Activated CD4-positive, alpha-beta T cell treated with anti-CD3 and anti-CD28 coated beads, Interleukin-2, amount 50 U/mL, for 4 hours (primary cell): ENCODE data around the gene CNKSR2.

Experiments
- DNase-seq, 2 experiments: peaks; one replicate each; pipeline ENCODE4 v3.0.0-alpha.2; 2020

CNKSR2 gene

DNA sequence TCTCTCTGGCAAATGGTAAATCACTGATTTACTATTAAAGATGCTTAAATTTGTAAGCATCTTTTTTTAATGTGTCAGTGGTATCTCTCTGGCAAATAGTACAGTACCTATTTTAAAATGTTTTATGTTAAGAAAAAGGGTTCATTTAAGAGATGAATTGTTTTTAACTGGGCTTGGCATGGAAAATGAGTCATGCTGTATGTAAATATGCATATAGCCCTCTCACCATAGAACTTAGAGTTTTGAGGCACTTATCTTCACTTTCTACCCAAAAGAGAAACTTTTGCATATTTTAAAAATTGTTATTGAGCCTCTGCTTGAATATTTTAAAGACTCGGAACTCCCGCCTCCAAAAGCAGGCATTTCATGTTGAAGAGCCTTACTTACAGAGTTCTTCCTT is 246.0 kb downstream of the CNKSR2 start:
- no peak for DNase-seq

DNA sequence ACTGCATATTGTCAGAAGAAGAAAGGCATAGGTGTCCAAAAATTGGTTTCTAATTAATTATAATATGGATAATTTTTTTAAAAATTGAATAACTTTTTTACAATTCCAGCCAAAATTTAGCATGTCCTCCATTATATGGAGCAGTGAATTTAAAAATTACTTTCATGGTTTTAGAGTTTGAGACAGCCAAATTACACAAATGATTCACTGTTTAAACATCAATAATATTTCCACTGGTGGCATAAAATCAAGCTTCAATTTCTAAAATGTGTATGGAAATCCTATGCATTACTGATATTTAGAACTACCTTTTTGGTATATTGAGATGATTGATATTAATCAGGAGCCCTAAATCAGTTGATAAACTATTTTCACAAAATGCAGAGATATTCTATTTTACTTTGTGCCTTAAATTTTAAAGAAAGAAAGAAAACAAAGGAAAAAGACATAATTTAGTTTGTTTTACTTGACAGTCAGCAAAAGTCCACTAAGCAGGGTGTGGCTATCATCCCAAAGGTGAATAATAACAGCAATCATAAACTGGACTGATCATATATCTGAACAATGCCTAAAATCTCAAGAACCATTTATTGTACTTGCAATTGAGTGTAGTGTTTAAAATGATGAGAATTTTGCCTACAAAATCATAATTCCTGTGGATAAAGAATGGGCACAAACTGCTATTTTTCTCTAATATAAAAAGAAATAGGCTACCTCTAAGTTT is 249.7 kb downstream of the CNKSR2 start:
- no peak for DNase-seq

DNA sequence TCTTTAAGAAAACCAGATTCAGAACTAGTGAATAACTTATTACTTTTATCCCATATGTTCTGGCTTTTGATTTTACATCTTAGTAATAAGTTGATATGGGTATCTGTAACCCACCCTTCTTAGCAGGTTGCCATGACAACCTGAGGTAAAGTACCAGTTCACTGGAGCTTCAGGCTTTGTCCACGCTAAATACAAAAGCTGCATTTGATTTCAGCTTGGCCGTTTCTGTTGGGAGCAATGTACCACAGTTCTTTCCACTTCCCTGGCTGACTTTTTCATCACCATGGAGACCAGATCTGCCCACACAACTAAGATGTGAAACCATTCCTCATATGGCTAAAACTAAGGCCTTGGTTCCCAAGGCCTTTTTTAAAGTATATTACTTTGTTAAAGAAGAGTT is 257.8 kb downstream of the CNKSR2 start:
- DNase-seq: no peak

DNA sequence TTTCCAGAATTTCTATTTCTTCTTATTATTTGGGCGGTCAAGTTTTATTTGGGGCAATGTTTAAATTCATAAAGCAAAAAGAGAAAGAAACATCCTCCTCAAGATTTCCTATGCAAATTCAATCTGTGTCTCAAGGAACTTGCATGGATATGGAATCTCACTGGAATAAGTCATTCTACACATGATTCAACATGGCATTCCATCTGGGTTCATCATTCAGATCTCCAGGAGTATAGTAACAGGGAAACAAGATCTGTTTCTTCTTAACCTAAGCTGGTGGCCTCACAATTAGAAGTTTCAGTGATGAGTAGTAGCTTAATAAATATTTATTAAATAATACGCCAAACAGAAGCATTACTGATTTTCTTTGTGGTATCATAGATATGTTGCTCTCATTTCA is 264.1 kb downstream of the CNKSR2 start:
- no peak for DNase-seq

DNA sequence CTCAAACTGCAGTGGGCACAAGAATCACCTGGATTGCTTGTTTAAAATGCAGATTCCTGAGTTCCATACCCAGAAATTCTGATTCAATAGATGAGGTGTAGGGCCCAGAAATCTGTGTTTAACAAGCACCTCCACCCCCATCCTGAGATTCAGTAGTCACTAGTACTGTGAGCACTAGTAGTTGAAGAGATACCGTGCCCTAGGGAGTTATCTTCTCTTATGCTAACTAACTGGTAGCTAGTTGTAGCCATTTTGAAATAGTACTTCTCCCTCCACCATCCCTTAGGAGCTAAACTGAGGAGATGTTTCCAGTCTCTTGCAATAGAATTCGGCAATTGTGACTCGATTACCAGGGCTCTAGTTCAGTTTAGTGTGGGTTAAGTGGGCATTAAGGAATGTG is 265.6 kb downstream of the CNKSR2 start:
- DNase-seq: no peak

DNA sequence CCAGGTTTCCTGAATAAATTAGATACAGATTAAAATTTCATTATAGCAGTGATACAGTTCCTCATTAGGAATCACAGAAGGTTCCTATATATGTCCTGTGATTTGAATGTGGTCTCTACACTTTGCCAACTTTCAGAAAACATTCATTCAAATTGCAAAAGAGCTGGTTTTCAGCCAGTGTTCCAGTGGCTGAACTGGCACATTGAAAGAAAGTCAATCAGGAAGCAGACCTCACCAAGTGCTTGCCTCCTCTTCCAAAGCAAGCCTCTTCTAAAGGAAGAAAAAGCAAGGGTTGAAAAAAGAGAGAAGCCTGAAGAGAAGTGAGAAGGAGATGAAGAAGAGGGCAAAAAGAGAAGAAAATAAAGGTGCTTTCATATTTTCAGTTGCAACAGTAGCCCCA is 271.2 kb downstream of the CNKSR2 start:
- no peak for DNase-seq

DNA sequence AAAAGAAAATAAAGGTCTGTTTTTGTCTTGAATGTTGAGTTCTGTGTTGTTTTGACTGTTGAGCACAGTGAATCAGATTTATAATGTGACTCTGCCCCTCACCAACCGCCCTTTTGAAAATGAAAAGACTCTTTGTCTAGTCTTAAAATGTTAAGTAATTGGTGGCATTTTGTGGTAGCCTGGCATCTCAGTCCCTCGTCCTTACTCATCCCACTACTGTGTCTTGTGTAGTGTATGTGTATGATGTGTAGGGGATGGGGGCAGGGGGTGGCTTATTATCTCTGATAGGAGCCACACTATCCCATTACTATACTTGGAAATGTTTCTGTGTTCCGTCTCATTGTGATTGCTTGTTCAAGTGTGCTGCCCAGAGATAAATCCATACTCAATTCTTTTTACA is 271.7 kb downstream of the CNKSR2 start:
- DNase-seq: no peak

DNA sequence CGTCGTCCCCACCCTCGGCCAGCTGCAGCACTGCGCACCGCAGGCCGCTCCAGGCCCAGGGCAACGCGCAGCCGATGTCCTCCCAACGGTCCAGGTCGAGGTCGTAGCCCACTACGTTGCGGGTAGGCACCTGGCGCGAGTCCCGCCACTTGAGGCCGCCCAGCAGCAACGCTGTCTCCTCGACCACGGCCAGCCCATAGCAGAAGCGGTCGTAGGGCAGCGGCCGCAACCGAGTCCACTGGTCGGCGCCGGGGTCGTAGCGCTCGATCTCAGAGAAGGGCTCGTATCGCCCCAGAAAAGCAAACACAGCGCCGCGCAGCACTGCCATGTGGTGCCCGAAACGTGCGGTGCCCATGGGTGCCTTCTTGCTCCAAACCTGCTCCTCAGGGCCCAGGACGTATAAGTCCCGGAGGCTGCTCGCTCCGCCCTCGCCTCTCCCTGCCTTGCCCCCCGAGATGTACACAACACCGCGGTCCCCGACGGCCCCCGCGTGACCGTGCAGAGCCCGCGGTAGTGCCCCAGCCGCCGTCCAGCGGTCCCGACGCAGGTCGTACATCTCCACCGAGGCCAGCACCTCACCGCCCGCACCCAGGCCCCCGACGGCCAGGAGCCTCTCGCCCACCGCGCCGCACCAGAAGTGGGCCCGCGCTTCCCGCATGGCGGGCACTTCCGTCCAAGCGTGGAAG is 281.8 kb downstream of the CNKSR2 start:
- no peak for DNase-seq

DNA sequence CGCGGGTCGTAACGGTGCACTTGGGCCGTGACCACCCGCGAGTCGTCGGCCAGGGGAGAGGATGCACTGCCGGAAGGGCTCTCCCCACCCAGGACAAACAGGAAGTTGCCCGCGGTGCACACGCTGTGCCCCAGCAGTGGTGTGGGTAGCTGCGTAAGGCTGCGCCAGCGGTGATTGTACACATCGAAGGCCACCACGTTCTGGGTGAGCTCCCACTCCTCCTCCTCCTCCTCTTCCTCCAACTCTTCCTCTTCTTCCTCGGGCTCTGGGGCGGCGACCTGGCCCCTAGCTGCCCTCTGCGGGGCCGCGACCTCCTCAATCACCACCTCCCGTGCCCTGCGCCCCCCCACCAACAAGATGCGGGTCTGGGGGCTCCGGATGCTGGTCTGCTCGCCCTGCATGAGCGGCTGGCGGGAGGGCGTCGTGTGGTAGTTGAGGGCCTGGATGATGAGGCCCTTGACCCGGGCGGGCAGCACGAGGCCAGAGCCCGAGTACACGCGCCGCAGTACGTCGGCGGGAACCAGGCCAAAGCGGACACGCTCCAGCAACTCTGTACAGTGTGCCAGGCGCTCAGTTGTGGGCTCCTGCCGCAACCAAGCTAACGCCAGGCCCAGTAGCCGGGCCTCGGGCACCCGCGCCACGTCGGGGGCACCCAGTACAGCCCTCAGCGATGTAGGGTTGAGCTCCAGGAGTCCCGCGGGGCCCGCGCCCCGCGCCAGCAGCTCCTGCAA is 282.5 kb downstream of the CNKSR2 start:
- no peak for DNase-seq

DNA sequence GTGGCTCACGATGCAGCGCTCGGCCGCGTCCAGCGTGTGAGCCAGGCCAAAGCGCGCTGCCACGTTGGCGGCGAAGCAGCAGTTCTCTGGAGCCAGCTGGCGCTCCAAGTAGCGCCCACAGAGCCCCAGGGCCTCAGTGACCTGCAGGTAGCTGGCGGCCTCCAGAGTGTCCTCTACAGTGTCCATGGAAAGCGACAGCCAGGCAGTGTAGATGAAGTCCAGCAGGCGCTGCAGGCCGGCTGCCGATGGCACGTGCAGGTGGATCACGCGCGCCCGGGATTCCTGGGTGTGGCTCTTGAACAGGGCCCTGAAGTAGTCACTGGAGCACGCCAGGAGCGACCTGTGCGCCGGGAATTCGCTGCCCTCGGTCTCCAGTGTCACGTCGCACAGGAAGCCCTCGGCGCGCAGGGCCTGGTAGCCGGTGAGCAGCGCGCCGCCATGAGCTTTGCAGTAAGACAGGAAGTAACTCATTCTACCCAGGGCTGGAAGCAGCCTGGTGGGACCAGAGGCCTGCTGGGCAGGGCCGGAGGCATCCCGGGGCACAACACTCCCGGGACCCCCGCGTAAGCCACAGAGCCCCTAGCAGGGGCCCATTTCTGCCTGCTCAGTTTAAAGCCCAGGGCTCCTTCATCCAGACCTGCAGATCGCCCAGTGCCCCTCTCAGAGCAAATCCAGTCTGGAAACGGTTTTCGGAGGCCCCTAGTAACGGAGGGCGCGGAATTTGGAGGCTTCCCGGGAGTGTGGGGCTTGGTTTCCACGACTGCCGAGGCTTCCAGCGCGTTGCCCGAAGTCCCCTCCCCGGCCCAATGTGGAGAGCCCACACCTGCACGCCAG is 283.3 kb downstream of the CNKSR2 start:
- DNase-seq: no peak

DNA sequence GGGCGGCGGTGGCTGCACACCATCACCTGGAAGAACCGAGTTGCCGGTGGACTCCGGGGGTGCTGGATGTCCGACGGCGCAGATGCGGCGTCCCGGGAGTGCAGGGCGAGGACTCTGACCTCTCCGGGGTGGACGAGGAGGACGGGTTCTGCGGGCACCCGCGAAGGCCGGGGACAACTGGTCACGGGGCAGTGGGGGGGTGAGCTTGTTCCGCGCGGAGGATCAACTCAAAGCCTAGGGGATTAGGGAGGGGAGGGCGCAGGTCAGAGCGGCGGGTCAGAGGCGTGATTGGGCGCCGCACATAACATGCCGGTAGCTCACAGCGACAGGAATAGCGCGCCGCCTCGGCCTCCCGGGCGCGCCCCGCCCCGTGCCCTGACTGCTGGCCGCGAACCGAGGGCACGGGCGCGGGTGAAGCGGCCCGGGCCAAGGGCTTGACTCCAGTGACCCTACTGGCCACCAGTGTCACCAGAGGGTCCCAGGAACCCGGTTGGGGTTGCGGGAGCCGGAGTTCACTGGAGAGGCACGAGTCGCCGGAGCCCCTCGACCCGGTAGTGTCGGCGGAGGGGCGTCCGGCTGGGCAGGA is 284.0 kb downstream of the CNKSR2 start, which contains the start of gene KLHL34:
Gene KLHL34, minus strand, starts transcription at position 179 of the 586 bp plus-strand sequence. CDS start 542 bp downstream, outside the sequence.
- no peak for DNase-seq

DNA sequence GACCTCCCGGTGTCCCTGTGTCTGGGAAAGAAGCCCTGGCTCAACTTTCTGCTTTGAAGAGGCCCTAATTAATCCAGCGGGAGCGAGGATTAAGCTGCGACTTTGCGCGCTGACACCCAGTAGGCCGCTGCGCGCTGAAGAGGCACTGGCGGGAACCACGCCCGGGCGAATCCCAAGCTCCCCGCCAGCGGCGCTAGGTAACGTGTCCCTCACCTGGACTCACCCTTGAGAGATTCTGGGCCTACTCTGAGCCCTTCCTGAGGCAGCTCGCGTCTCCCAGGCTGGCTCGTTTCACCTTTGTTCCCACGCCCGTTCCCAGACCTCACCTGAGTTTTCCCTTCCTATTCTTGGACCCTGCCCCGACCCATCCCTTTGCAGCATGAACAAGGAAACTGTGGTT is 284.5 kb downstream of the CNKSR2 start:
- DNase-seq: no peak

DNA sequence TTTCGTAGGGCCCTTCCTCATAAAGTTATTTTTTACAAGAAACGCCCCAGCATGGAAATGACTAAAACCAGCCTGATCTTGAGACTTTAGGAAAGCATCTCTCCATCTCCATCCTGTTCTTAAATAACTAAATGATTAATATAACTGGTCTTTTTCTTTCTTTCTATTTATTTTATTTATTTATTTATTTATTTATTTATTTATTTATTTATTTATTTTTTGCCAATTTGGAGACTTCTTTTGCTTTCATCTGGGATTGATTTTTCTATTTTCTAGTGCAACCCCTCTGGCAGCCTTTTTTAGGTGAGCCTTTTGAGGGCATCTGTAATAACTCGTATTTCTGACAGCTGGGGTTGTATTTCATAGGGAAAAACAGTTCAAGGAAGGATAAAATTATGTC is 285.1 kb downstream of the CNKSR2 start:
- no peak for DNase-seq

DNA sequence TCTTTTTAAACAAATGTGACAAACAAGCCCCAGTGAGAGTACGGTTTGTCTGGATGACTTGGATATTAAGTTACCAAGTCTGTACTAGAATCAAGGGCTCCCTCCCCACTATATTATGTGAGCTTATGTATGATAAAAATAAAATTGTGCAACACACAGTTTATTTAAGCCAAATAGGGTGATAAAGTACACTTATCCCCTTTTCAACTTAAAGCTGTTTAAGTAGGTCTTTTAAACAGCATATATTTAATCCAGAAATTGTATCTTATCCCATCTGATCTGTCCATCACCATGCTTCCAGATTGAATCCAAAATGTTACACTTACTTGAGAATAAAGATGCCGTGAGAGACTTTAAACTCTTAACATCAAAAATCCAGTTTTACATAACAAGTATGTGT is 285.9 kb downstream of the CNKSR2 start:
- DNase-seq: no peak

DNA sequence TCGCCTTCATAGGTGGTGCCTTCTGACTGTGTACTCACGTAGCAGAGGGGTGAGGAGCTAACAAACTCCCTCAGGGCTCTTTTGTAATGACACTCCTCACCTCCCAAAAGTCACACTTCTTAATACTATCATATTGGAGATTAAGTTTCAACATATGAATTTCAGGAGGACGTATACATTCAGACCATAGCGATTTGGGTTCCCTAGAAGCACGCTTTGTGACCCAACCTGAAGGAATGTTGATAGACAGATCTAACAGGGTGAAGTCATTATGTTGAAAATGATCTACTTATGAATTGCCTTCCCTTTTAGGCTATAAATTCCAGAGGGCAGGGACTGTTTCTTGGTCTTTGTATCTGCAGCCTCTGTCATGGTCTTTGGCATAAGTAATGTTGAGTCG is 287.1 kb downstream of the CNKSR2 start:
- DNase-seq: no peak

DNA sequence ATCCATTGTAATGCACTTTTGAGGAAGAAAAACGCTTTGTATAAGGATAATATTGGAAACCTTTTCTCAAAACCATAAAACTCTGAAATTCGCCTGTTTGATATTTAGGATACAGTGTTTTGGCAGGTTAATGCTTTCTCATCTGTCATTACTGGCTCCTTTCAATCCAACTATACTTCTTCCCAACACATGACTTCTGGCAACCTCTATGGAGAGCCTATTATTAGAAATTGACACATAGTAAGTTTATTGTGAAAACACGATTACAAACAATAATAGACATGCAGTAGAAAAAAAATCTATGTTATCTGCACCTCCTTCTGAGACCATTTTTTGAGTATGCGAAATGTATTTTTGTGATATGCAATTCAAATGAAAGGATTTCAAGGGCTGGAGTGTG is 288.5 kb downstream of the CNKSR2 start:
- DNase-seq: no peak

DNA sequence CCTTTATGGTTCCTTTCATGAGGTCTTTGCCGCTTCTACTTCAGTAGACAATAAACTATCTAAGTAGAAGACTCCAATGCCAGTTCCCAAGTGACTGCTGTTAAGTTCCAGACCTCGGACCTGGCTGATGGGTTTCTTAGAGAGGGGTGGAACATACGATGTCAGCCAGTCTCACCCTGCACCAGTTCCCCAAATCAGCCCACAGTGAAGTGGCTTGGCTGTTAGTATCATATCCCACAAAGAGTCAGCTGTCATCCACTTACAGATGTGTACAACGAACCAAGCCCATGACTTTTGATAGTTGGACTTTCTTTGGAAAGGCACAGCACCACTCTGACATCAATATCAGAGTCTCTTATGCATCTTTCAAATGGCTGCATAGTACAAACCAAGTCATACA is 292.0 kb downstream of the CNKSR2 start:
- no peak for DNase-seq

DNA sequence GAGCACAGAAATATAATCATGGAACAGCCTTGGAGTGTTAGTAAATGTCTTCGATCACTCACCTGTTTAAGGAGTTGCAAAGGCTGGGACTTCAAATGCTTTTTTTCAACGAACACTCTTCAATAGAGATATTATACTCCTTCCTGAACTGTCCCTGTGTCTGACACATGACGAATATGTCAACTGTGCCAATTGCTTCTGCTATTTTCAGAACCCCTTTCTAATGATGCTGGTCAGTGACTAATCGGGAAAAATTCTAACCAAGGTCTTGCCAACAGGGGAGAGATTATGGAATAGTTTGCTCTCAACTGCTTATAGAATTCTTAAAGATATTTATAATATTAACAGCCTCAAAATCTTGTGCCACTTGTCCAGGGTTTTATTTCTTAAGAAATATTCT is 292.5 kb downstream of the CNKSR2 start:
- no peak for DNase-seq

DNA sequence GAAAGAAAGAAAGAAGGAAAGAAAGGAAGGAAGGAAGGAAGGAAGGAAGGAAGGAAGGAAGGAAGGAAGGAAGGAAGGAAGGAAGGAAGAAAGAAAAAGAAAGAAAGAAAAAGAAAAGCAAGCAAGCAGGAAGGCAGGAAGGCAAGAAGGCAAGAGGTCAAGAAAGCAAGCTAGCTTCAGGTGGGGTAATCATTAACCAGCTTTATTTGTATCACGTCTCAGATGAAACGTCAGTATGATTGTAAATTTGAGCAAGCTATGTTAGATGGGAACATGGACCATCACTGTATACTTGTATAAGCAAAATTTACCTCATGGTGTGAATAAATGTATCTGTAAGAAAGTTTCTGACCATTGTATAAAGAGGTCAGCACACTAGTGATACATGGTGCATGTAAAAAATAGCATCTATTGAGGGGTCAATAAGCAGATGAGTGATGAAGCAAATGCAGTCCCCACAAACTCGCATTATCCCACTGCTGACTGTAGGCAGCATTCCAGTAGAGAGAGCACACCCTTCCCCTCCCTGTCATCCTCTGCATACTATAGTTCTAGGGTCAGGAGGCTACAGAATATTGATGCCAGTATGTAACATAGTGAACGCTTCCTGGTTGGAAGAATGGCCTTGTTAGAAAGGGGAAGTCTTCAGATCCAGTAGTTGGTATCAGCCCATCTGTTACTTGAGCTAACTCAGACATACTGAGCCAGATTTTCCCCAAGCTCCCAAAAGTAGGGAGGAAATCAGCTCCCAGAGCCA is 300.4 kb downstream of the CNKSR2 start:
- DNase-seq: no peak

DNA sequence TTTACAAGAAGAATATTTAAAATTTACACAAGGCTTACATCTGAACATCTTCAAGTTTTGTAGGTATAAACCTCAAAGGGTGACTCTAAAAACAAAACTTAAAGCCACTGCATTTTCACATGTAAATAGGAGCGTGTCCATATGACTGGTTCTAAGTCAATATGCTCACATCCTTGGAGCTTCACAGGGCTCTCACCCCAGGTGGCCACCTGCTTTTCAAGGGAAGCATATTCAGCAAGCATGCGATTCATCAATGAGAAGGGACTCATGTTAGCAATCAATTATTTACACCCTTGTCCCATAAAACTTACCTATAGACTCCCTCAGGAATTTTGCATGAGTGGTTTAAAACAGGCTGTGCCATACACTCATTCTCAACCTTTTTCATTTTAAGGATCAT is 301.7 kb downstream of the CNKSR2 start:
- no peak for DNase-seq

DNA sequence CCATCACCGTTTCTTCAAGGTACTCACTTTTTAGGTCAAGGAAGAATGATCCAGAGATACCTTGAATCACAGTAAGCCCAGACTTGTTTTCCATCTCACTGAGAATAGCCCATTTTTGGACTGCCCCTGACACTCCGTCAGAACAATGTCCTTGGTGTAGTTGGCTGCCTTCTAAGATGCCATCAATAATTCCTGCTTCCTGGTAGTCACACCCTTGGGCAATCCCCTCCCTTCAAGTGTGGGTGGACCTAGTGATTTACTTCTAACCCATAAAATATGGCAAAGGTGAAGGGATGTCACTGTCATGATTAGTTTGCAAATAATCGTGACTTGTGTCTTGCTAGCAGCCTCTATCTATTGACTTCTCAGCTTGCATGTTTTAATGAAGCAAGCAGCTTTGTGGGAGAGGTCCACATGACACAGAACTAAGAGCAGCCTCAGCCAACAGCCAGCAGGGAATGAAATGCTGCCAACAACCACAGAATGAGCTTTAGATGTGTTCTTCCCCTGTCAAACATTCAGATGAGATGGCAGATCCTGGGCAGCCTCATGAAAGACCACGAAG is 303.9 kb downstream of the CNKSR2 start:
- DNase-seq: no peak

DNA sequence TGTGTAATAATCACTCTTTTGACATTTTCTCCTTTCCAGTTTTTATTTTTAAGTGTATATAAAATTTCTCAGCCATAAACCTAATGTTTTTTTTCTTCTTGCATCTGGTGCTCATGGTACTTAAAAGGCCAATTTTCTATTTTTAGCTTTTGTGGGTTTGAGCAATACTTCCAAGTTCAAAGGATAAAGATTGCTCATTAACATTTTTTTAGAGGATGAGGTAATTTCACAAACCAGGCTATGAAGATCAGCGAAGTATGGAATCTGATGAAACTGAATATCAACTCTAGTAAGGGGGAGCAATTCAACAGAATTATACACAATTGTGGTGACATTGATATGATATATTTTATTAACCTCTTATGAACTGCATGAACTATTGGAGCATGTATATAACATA is 309.7 kb downstream of the CNKSR2 start:
- no peak for DNase-seq
